Astrocyte (in vitro differentiated cells and primary cell): ENCODE results near the gene ENPP7. TPM values are rescaled to one million over a fixed set of nuclear protein-coding genes. Genes with fewer than 3 reads are reported as not detected.

Experiments used
- DNase-seq: peaks from one replicate; pipeline ENCODE4 v3.0.0-alpha.2; 2010; ENCODE audit warnings: low read depth
- FAIRE-seq: peaks from 2 replicates; lab custom pipeline; 2011; peaks lifted over from hg19 to GRCh38; lab: Jason Lieb, UNC
- H2AFZ ChIP-seq: 2 replicates; pipeline ENCODE4 v1.6.0; 2012; ENCODE audit warnings: low read depth, low read length, inconsistent platforms
- H3K27ac ChIP-seq: 2 replicates; pipeline ENCODE4 v1.5.1; 2011; ENCODE audit warnings: low read depth, low read length, inconsistent platforms
- H3K27me3 ChIP-seq: 2 replicates; pipeline ENCODE4 v1.6.0; 2011; ENCODE audit warnings: low read length, inconsistent platforms; ENCODE audit not compliant: insufficient read depth
- H3K36me3 ChIP-seq: 2 replicates; pipeline ENCODE4 v1.5.1; 2011; ENCODE audit warnings: low read length, inconsistent platforms; ENCODE audit not compliant: insufficient read depth
- H3K4me1 ChIP-seq: 2 replicates; pipeline ENCODE4 v1.5.1; 2011; ENCODE audit warnings: low read length, inconsistent platforms; ENCODE audit not compliant: insufficient read depth
- H3K4me2 ChIP-seq: 2 replicates; pipeline ENCODE4 v1.6.0; 2012; ENCODE audit warnings: low read length, inconsistent platforms
- H3K4me3 ChIP-seq: 2 replicates; pipeline ENCODE4 v1.5.1; 2011; ENCODE audit warnings: low read depth, mild to moderate bottlenecking, low read length, inconsistent platforms; ENCODE audit not compliant: insufficient read depth
- H3K79me2 ChIP-seq: 2 replicates; pipeline ENCODE4 v1.6.0; 2012; ENCODE audit warnings: mild to moderate bottlenecking, low read length, inconsistent platforms; ENCODE audit not compliant: insufficient read depth
- H3K9ac ChIP-seq: 2 replicates; pipeline ENCODE4 v1.6.0; 2012; ENCODE audit warnings: mild to moderate bottlenecking, low read length, inconsistent platforms
- H3K9me3 ChIP-seq: 2 replicates; pipeline ENCODE4 v1.5.1; 2012; ENCODE audit warnings: low read depth, mild to moderate bottlenecking, low read length, inconsistent platforms; ENCODE audit not compliant: insufficient read depth
- H4K20me1 ChIP-seq: 2 replicates; pipeline ENCODE4 v1.6.0; 2012; ENCODE audit warnings: low read length, inconsistent platforms; ENCODE audit not compliant: insufficient read depth
- H3K27ac Mint-ChIP-seq: one replicate; pipeline ENCODE4 v1.8.0; 2021; ENCODE audit warnings: mild to moderate bottlenecking, mixed read lengths; ENCODE audit not compliant: unreplicated experiment
- H3K27me3 Mint-ChIP-seq: one replicate; pipeline ENCODE4 v1.8.0; 2021; ENCODE audit warnings: low read depth, mixed read lengths; ENCODE audit not compliant: unreplicated experiment
- H3K36me3 Mint-ChIP-seq: one replicate; pipeline ENCODE4 v1.8.0; 2021; ENCODE audit warnings: low read depth, mixed read lengths; ENCODE audit not compliant: unreplicated experiment
- H3K4me1 Mint-ChIP-seq: one replicate; pipeline ENCODE4 v1.8.0; 2021; ENCODE audit warnings: low read depth, mixed read lengths; ENCODE audit not compliant: unreplicated experiment
- H3K4me3 Mint-ChIP-seq: one replicate; pipeline ENCODE4 v1.8.0; 2021; ENCODE audit warnings: mild to moderate bottlenecking, moderate library complexity, mixed read lengths; ENCODE audit not compliant: unreplicated experiment
- H3K9me3 Mint-ChIP-seq: one replicate; pipeline ENCODE4 v1.8.0; 2021; ENCODE audit warnings: mild to moderate bottlenecking, mixed read lengths; ENCODE audit not compliant: unreplicated experiment
- EZH2 ChIP-seq: IDR thresholded peaks from 2 replicates; pipeline ENCODE4 v1.6.1; 2012; ENCODE audit warnings: mild to moderate bottlenecking, low read length, inconsistent platforms; ENCODE audit not compliant: insufficient read depth
- total RNA-seq: library from RNA; stranded (reverse); gene quantifications from 2 replicates; pipeline ENCODE4 v1.2.1, GENCODE V29; 2021
- TF ChIP-seq, protein P1 (sequence below): IDR thresholded peaks from 2 replicates; pipeline ENCODE4 v1.5.1; 2011; ENCODE audit warnings: low read depth, mild to moderate bottlenecking, inconsistent platforms, low read length, moderate library complexity; ENCODE audit not compliant: insufficient read depth

Gene ENPP7
- total RNA-seq, 1 donor from 2014 or later = not detected

DNA sequence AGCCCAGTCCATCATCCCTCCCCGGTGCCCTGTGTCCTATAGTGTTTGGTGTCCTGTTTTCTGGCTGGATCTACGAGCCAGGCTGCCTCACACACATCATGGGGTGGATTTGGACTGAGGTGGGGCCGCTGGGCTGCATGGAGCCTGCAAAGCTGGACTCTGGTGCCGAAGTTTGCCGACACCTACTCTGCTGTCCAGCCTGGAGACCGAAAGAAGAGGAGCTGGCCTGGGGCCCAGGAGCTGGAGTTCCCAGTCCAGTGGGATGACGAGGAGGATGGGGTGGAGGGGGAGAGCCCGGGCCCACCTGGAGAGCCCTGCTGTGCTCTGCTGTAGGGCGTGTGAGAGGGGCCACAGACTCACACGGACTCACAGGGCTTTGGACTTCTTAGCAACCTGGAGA is 40.3 kb upstream of the ENPP7 start:
- Histone ChIP-seq H3K36me3 (no peaks in the 10 kb centered on the region), H3K27ac (no peak overlapping the region), H3K79me2 (no peaks in the 10 kb centered on the region), H2AFZ (no peak overlapping the region), H3K9me3 (no peaks in the 10 kb centered on the region), H3K4me1 (peaks cover 4% of the 10 kb centered on the region), H3K9ac (no peak overlapping the region), H4K20me1 (no peaks in the 10 kb centered on the region), H3K4me3 (no peak overlapping the region), H3K27me3 (peaks cover 20% of the 10 kb centered on the region), H3K4me2 (no peak overlapping the region)
- peaks cover 1% of the 10 kb centered on the region for H3K4me1 Mint-ChIP-seq
- no peaks in the 10 kb centered on the region for H3K9me3 Mint-ChIP-seq
- peaks cover 2% of the 10 kb centered on the region for H3K36me3 Mint-ChIP-seq
- H3K4me3 Mint-ChIP-seq = no peak overlapping the region
- H3K27me3 Mint-ChIP-seq = peaks cover 52% of the 10 kb centered on the region
- TF ChIP-seq, protein P1, sequence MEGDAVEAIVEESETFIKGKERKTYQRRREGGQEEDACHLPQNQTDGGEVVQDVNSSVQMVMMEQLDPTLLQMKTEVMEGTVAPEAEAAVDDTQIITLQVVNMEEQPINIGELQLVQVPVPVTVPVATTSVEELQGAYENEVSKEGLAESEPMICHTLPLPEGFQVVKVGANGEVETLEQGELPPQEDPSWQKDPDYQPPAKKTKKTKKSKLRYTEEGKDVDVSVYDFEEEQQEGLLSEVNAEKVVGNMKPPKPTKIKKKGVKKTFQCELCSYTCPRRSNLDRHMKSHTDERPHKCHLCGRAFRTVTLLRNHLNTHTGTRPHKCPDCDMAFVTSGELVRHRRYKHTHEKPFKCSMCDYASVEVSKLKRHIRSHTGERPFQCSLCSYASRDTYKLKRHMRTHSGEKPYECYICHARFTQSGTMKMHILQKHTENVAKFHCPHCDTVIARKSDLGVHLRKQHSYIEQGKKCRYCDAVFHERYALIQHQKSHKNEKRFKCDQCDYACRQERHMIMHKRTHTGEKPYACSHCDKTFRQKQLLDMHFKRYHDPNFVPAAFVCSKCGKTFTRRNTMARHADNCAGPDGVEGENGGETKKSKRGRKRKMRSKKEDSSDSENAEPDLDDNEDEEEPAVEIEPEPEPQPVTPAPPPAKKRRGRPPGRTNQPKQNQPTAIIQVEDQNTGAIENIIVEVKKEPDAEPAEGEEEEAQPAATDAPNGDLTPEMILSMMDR = no peak
- TF ChIP-seq EZH2 = no peak
- no peak overlapping the region for H3K27ac Mint-ChIP-seq
- DNase-seq (no peak), FAIRE-seq (no peak)

DNA sequence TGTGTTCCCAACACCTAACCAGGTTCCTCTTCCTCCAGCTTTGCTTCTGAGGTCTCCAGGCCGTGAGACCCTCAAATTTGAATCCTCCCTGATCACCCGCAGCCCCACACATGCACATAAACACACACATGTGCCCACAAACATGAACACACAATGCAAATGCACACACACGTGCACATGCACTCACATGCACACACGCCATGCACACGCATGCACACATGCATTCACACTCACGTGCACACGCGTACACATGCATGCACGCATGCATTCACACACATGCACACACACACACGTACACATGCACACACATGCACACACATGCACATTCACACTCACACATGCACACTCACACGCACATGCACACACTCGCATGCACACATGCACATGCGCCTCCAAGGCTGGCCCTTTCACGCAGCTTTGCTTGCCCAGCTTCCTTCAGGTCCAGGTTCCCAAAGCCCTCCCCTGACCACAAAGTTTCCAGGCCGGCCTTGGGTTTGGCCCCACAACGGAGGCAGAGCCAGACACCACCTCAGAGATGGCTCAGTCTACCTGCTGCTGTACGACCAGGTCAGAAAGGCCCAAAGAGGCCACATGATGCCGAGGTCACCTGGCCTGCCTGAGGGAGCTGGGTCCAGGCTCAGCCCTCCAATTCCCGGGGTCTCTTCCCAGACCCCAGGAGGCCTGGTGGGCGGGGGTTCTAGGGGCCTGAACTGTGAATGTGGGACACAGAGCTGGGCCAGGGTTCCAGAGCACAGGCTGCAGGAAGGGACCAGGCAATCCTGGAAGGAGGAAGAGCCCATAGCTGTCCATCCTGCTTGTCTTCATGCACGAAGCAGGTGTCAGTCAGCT is 39.5 kb upstream of the ENPP7 start:
- no peaks in the 10 kb centered on the region for H4K20me1 ChIP-seq
- H3K4me3 ChIP-seq = no peak overlapping the region
- H3K9ac ChIP-seq = no peak overlapping the region
- no peaks in the 10 kb centered on the region for H3K79me2 ChIP-seq
- TF ChIP-seq EZH2 = no peak
- TF ChIP-seq, protein P1 = no peak
- peaks cover 10% of the 10 kb centered on the region for H3K4me1 ChIP-seq
- peaks cover 20% of the 10 kb centered on the region for H3K27me3 ChIP-seq
- Mint-ChIP-seq H3K36me3 (peaks cover 2% of the 10 kb centered on the region), H3K9me3 (no peaks in the 10 kb centered on the region), H3K4me1 (peaks cover 9% of the 10 kb centered on the region), H3K27me3 (peaks cover 52% of the 10 kb centered on the region), H3K27ac (no peak overlapping the region), H3K4me3 (no peak overlapping the region)
- FAIRE-seq = no peak
- DNase-seq = no peak
- H3K4me2 ChIP-seq = no peak overlapping the region
- no peaks in the 10 kb centered on the region for H3K9me3 ChIP-seq
- no peak overlapping the region for H2AFZ ChIP-seq
- H3K27ac ChIP-seq = no peak overlapping the region
- no peaks in the 10 kb centered on the region for H3K36me3 ChIP-seq

DNA sequence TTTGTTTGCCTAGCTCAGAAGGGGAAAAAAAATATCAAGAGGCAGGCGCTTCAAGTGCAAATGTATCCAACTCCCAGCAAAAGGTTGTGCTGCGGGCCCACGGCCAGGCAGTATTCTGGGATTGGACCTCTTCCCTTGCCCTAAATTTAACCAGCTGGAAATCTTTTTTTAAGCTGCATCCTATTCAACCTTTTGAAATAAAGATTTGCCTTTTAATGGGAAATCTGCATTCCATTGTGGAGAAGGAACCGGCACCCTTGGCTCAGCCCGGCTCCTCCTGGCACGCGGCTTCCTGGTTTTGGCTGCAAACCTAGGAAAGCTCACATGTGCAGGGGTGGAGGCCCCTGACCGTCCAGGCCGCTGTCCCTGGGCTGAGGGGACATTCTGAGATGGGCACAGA is 38.8 kb upstream of the ENPP7 start:
- H3K9me3 ChIP-seq = no peaks in the 10 kb centered on the region
- no peak overlapping the region for H3K4me3 ChIP-seq
- TF ChIP-seq, protein P1 = no peak
- TF ChIP-seq EZH2 = no peak
- no peak overlapping the region for H3K9ac ChIP-seq
- H3K9me3 Mint-ChIP-seq = peaks cover 3% of the 10 kb centered on the region
- H3K4me2 ChIP-seq = no peak overlapping the region
- H3K27me3 ChIP-seq = peaks cover 24% of the 10 kb centered on the region
- peaks cover 56% of the 10 kb centered on the region for H3K27me3 Mint-ChIP-seq
- H3K27ac ChIP-seq = no peak overlapping the region
- H3K79me2 ChIP-seq = no peaks in the 10 kb centered on the region
- no peak for DNase-seq
- no peak overlapping the region for H3K27ac Mint-ChIP-seq
- no peaks in the 10 kb centered on the region for H4K20me1 ChIP-seq
- no peaks in the 10 kb centered on the region for H3K36me3 Mint-ChIP-seq
- no peak overlapping the region for H3K4me3 Mint-ChIP-seq
- no peaks in the 10 kb centered on the region for H3K36me3 ChIP-seq
- H3K4me1 Mint-ChIP-seq = peaks cover 10% of the 10 kb centered on the region
- H2AFZ ChIP-seq = no peak overlapping the region
- no peak for FAIRE-seq
- peaks cover 10% of the 10 kb centered on the region for H3K4me1 ChIP-seq
